H9 (cell line): Measurements from ENCODE around the gene UBXN10. TPM values are rescaled to one million over a fixed set of nuclear protein-coding genes. Genes with fewer than 3 reads are reported as not detected.

ENCODE experiments used
- DNase-seq: peaks from one replicate; pipeline ENCODE4 v3.0.0-alpha.2; 2017
- H2AFZ ChIP-seq: one replicate; pipeline ENCODE4 v1.6.1; 2013; ENCODE audit warnings: mild to moderate bottlenecking, low read length, control low read depth, moderate library complexity
- H2AK5ac ChIP-seq: 2 replicates; pipeline ENCODE4 v1.6.1; 2013; ENCODE audit warnings: low read length, control low read depth, mixed read lengths; ENCODE audit not compliant: insufficient read length
- H2BK120ac ChIP-seq: one replicate; pipeline ENCODE4 v1.6.1; 2013; ENCODE audit warnings: low read depth, mild to moderate bottlenecking, low read length, control low read depth, inconsistent platforms; ENCODE audit not compliant: poor library complexity, severe bottlenecking
- H2BK12ac ChIP-seq: 2 replicates; pipeline ENCODE4 v1.6.1; 2013; ENCODE audit warnings: low read length, control low read depth, mixed read lengths, low read depth; ENCODE audit not compliant: insufficient read length
- H2BK15ac ChIP-seq: 2 replicates; pipeline ENCODE4 v1.6.1; 2013; ENCODE audit warnings: low read depth, low read length, control low read depth
- H2BK20ac ChIP-seq: one replicate; pipeline ENCODE4 v1.6.1; 2013; ENCODE audit warnings: low read depth, mild to moderate bottlenecking, low read length, control low read depth, inconsistent platforms; ENCODE audit not compliant: poor library complexity, severe bottlenecking
- H2BK5ac ChIP-seq: 2 replicates; pipeline ENCODE4 v1.6.1; 2013; ENCODE audit warnings: low read length, control low read depth, mixed read lengths; ENCODE audit not compliant: insufficient read length
- H3K14ac ChIP-seq: 2 replicates; pipeline ENCODE4 v1.6.1; 2013; ENCODE audit warnings: low read length, control low read depth; ENCODE audit not compliant: insufficient read depth
- H3K18ac ChIP-seq: 2 replicates; pipeline ENCODE4 v1.6.1; 2013; ENCODE audit warnings: low read depth, mild to moderate bottlenecking, mixed read lengths, low read length, control low read depth; ENCODE audit not compliant: insufficient read length
- H3K23ac ChIP-seq: 2 replicates; pipeline ENCODE4 v1.6.1; 2013; ENCODE audit warnings: low read length, control low read depth, mixed read lengths, low read depth; ENCODE audit not compliant: insufficient read length
- H3K23me2 ChIP-seq: 2 replicates; pipeline ENCODE4 v1.6.1; 2013; ENCODE audit warnings: low read depth, mild to moderate bottlenecking, mixed read lengths, low read length, control low read depth; ENCODE audit not compliant: insufficient read length, poor library complexity, severe bottlenecking
- H3K27ac ChIP-seq: 2 replicates; pipeline ENCODE4 v1.5.1; 2013; ENCODE audit warnings: low read length, control low read depth, mixed read lengths, low read depth; ENCODE audit not compliant: insufficient read length
- H3K27me3 ChIP-seq: 2 replicates; pipeline ENCODE4 v1.6.1; 2013; ENCODE audit warnings: low read length, control low read depth, inconsistent platforms; ENCODE audit not compliant: insufficient read depth
- H3K4ac ChIP-seq: 2 replicates; pipeline ENCODE4 v1.6.1; 2013; ENCODE audit warnings: low read depth, mild to moderate bottlenecking, control low read depth, inconsistent platforms, low read length, moderate library complexity
- H3K4me1 ChIP-seq: 2 replicates; pipeline ENCODE4 v1.6.1; 2013; ENCODE audit warnings: low read length, control low read depth, inconsistent platforms; ENCODE audit not compliant: insufficient read depth
- H3K4me2 ChIP-seq: 2 replicates; pipeline ENCODE4 v1.6.1; 2013; ENCODE audit warnings: low read length, control low read depth, mixed read lengths; ENCODE audit not compliant: insufficient read length, insufficient read depth
- H3K56ac ChIP-seq: 2 replicates; pipeline ENCODE4 v1.6.1; 2013; ENCODE audit warnings: low read depth, mild to moderate bottlenecking, mixed read lengths, low read length, control low read depth; ENCODE audit not compliant: insufficient read length
- H3K79me1 ChIP-seq: 2 replicates; pipeline ENCODE4 v1.6.1; 2013; ENCODE audit warnings: low read depth, mild to moderate bottlenecking, moderate library complexity, low read length, control low read depth, inconsistent platforms; ENCODE audit not compliant: insufficient read depth, poor library complexity, severe bottlenecking
- H3K79me2 ChIP-seq: 2 replicates; pipeline ENCODE4 v1.6.1; 2013; ENCODE audit warnings: low read length, control low read depth, inconsistent platforms; ENCODE audit not compliant: insufficient read depth
- H3K9ac ChIP-seq: 2 replicates; pipeline ENCODE4 v1.6.1; 2013; ENCODE audit warnings: low read length, control low read depth, mixed read lengths; ENCODE audit not compliant: insufficient read length; ENCODE audit errors: extremely low read depth
- H3K9me3 ChIP-seq: one replicate; pipeline ENCODE4 v1.6.1; 2013; ENCODE audit warnings: low read depth, low read length, inconsistent platforms; ENCODE audit not compliant: control insufficient read depth
- H3T11ph ChIP-seq: one replicate; pipeline ENCODE4 v1.6.1; 2013; ENCODE audit warnings: mild to moderate bottlenecking, low read length, control low read depth, inconsistent platforms
- H4K20me1 ChIP-seq: one replicate; pipeline ENCODE4 v1.6.1; 2013; ENCODE audit not compliant: control insufficient read depth, insufficient read length, insufficient read depth
- H4K5ac ChIP-seq: 2 replicates; pipeline ENCODE4 v1.6.1; 2013; ENCODE audit warnings: low read depth, mild to moderate bottlenecking, mixed read lengths, low read length, control low read depth; ENCODE audit not compliant: insufficient read length
- H4K8ac ChIP-seq: replicated peaks from 2 replicates; pipeline ENCODE4 v1.6.1; 2013; ENCODE audit warnings: low read length, control low read depth, mixed read lengths, low read depth; ENCODE audit not compliant: insufficient read length
- H4K91ac ChIP-seq: 2 replicates; pipeline ENCODE4 v1.6.1; 2013; ENCODE audit warnings: low read depth, mild to moderate bottlenecking, moderate library complexity, mixed read lengths, low read length, control low read depth; ENCODE audit not compliant: insufficient read length
- H3K27ac Mint-ChIP-seq, 3 experiments: 2 replicates in 2 of 3; 3 replicates in 1 of 3; pipeline ENCODE4 v1.8.0; 2020 to 2021; ENCODE audit warnings: mixed read lengths in 3 of 3, mild to moderate bottlenecking in 1 of 3, moderate library complexity in 1 of 3
- H3K27me3 Mint-ChIP-seq: 2 replicates; pipeline ENCODE4 v1.8.0; 2021; ENCODE audit warnings: low read depth, mild to moderate bottlenecking, moderate library complexity, mixed read lengths
- H3K36me3 Mint-ChIP-seq, 3 experiments: 2 replicates in 2 of 3; 3 replicates in 1 of 3; pipeline ENCODE4 v1.8.0; 2020 to 2021; ENCODE audit warnings: low read depth in 3 of 3, mixed read lengths in 3 of 3; ENCODE audit not compliant: insufficient read depth in 1 of 3
- H3K4me1 Mint-ChIP-seq, 2 experiments: 2 replicates each; pipeline ENCODE4 v1.8.0; 2020; ENCODE audit warnings: mixed read lengths in 2 of 2
- H3K4me3 Mint-ChIP-seq, 2 experiments: 2 replicates in 1 of 2; 3 replicates in 1 of 2; pipeline ENCODE4 v1.8.0; 2020 to 2021; ENCODE audit warnings: mild to moderate bottlenecking in 2 of 2, mixed read lengths in 2 of 2, moderate library complexity in 1 of 2
- H3K9me3 Mint-ChIP-seq, 2 experiments: 2 replicates in 1 of 2; 3 replicates in 1 of 2; pipeline ENCODE4 v1.8.0; 2020; ENCODE audit warnings: mild to moderate bottlenecking in 2 of 2, mixed read lengths in 2 of 2, moderate library complexity in 1 of 2
- CTCF ChIP-seq: fragments of 200-600 bp; sonication (generic); conservative IDR thresholded peaks from 3 replicates; pipeline ENCODE4 v1.8.0; 2021; ENCODE audit warnings: antibody characterized with exemption, mild to moderate bottlenecking
- WGBS: extraction: QIAGEN DNeasy Blood & Tissue Kit; methylation state at CpG from one replicate; pipeline ENCODE4 v1.1.7; 2013; ENCODE audit warnings: missing lambda C conversion rate, low lambda C conversion rate, mixed read lengths; ENCODE audit not compliant: insufficient read length; ENCODE audit errors: extremely low coverage; 5-methylcytosine and 5-hydroxymethylcytosine counted together
- total RNA-seq: library from RNA; stranded (reverse); gene quantifications from 2 replicates; pipeline ENCODE4 v1.2.1, GENCODE V29; 2021

UBXN10 gene
- total RNA-seq, 1 experiment from 2014 or later: 0.59 TPM

- Histone ChIP-seq H3K18ac (no peak overlapping the region), H2AK5ac (no peak overlapping the region), H3K23me2 (peaks cover 3% of the 10 kb centered on the region), H3K23ac (no peak overlapping the region), H2BK12ac (no peak overlapping the region), H2BK120ac (no peak overlapping the region), H3K79me2 (no peaks in the 10 kb centered on the region), H3K56ac (no peak overlapping the region), H3K27me3 (no peaks in the 10 kb centered on the region; the same call in 1 of the 2 replicates), H2BK5ac (no peak overlapping the region), H3K4ac (no peak overlapping the region), H3K4me2 (no peak overlapping the region), H4K91ac (no peak overlapping the region), H4K20me1 (no peaks in the 10 kb centered on the region), H4K5ac (no peak overlapping the region), H3K9me3 (no peaks in the 10 kb centered on the region), H3K14ac (no peak overlapping the region), H3K79me1 (no peaks in the 10 kb centered on the region), H3K4me1 (0 out of 2 replicates have a peak, but pooled peaks cover 3% of the 10 kb centered on the region), H3K9ac (no peak overlapping the region), H2BK20ac (no peak overlapping the region), H2AFZ (no peak overlapping the region), H4K8ac (no peak overlapping the region), H2BK15ac (no peak overlapping the region), H3K27ac (no peak overlapping the region), H3T11ph (no peak overlapping the region)
- peaks cover 22 to 25% of the 10 kb centered on the region in 2 experiments for H3K4me1 Mint-ChIP-seq
- H3K27ac Mint-ChIP-seq: no peak overlapping the region; a peak in 1 of 7 replicates
- H3K36me3 Mint-ChIP-seq: no peaks in the 10 kb centered on the region; a peak in 1 of 7 replicates
- no peak overlapping the region for H3K4me3 Mint-ChIP-seq
- no CpG with 5 or more reads among the region's 12 CpGs for WGBS
- H3K27me3 Mint-ChIP-seq: peaks cover 62% of the 10 kb centered on the region
- no peak for DNase-seq
- no peak for TF ChIP-seq CTCF
- H3K9me3 Mint-ChIP-seq: no peaks in the 10 kb centered on the region
Measured at GRCh38 chr1:20191266-20191825, 5.5 kb downstream of the UBXN10 start.
